ENCODE measurements around the gene OMA1. TPM values are rescaled to one million over a fixed set of nuclear protein-coding genes. Genes with fewer than 3 reads are reported as not detected.

Gene OMA1
- polyA plus RNA-seq, 1 of the 3 experiments (the other 2 are of a cell fraction) = 6.9 TPM

DNA sequence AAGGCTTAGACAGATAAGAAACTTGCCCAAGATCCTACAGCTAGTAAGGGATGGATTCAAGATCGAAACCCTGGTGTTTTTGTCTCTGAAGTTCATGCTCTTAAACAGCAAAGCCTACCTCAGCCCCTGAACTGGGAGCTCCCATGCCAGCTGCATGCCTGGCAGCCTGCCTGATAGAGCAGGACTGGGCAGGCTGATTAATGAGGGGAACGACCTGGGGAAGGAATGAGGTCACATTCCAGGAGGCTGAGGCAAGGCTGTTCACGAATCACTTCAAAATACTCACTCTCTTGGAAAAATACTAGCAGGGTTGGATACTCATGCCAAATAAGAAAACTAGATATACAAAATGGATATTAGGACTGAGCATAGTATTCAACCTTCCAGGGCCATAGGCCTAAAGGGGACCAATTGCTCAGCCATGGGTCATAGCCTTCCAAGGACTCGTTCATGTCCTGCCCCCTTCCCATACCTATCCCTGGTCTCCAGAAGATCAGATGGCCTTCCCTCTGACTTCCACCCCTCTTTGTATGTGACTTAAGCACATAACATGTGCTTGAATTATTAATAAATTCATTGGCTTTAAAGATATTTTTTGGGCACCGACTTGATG is 46.1 kb upstream of the OMA1 start (continued):
- TF ChIP-seq, protein P1, sequence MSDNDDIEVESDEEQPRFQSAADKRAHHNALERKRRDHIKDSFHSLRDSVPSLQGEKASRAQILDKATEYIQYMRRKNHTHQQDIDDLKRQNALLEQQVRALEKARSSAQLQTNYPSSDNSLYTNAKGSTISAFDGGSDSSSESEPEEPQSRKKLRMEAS (IDR thresholded peaks at IDR 0.05; ENCODE audit: low read depth) = peak; percentile 84
- TF ChIP-seq TCF12 (IDR thresholded peaks at IDR 0.05) (peak; percentile 94), RAD21 (IDR thresholded peaks at IDR 0.05; ENCODE audit: low read length) (no peak), FOSL2 (IDR thresholded peaks at IDR 0.05; ENCODE audit: borderline replicate concordance, low read depth) (peak; percentile 72; the same call in 1 of the 2 replicates), SIN3A (IDR thresholded peaks at IDR 0.05; ENCODE audit: borderline replicate concordance, low read depth, low read length) (peak; percentile 84; the same call in 1 of the 2 replicates)
- TF ChIP-seq, protein P2, sequence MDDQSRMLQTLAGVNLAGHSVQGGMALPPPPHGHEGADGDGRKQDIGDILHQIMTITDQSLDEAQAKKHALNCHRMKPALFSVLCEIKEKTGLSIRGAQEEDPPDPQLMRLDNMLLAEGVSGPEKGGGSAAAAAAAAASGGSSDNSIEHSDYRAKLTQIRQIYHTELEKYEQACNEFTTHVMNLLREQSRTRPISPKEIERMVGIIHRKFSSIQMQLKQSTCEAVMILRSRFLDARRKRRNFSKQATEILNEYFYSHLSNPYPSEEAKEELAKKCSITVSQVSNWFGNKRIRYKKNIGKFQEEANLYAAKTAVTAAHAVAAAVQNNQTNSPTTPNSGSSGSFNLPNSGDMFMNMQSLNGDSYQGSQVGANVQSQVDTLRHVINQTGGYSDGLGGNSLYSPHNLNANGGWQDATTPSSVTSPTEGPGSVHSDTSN (IDR thresholded peaks at IDR 0.05) = peak; percentile 98
- TF ChIP-seq, protein P3, sequence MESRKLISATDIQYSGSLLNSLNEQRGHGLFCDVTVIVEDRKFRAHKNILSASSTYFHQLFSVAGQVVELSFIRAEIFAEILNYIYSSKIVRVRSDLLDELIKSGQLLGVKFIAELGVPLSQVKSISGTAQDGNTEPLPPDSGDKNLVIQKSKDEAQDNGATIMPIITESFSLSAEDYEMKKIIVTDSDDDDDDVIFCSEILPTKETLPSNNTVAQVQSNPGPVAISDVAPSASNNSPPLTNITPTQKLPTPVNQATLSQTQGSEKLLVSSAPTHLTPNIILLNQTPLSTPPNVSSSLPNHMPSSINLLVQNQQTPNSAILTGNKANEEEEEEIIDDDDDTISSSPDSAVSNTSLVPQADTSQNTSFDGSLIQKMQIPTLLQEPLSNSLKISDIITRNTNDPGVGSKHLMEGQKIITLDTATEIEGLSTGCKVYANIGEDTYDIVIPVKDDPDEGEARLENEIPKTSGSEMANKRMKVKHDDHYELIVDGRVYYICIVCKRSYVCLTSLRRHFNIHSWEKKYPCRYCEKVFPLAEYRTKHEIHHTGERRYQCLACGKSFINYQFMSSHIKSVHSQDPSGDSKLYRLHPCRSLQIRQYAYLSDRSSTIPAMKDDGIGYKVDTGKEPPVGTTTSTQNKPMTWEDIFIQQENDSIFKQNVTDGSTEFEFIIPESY (IDR thresholded peaks at IDR 0.05; ENCODE audit: borderline replicate concordance, low read depth) = 0 out of 2 replicates have a peak, but pooled peaks have one; percentile 38

DNA sequence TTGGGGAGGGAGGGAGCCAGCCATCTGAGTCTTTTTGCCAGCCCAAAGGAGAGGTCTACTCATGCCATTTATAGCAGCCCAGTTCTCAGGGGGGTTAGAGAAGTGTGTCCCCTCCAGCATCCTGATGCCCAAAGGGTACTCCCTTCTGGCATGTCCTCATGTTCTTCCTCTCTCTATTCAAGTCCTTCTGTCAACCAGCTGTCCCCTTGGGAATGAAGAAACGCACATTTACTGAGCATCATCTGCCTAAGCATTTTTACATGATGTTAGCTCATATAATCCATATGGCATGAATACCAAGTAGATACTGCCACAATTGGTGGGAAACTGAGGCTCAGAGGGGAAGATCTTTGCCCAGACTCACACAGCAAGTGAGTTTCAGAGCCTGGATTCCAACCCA is 45.3 kb upstream of the OMA1 start:
- Histone ChIP-seq H3F3A (replicated peaks; ENCODE audit: insufficient read depth) (peaks cover 10% of the 10 kb centered on the region), H3K9ac (no peak overlapping the region), H3K4me2 (peak overlapping the region; percentile 27; the same call in 1 of the 2 replicates), H4K20me1 (ENCODE audit: insufficient read depth) (no peaks in the 10 kb centered on the region), H3K9me3 (no peaks in the 10 kb centered on the region), H3K27me3 (ENCODE audit: insufficient read depth) (no peaks in the 10 kb centered on the region), H3K36me3 (replicated peaks in 1 of 2; ENCODE audit: control insufficient read depth in 1 of 2, insufficient read depth in 2 of 2, low read length in 1 of 2) (no peaks in the 10 kb centered on the region), H3K27ac (ENCODE audit: low read depth in 2 of 2, low read length in 1 of 2) (peak overlapping the region; percentile 70 to 72; a peak in 2 of 4 replicates), H3K79me2 (ENCODE audit: insufficient read depth) (no peaks in the 10 kb centered on the region), H3K4me3 (ENCODE audit: low read depth in 2 of 2, low read length in 1 of 2) (no peak overlapping the region), H3K9me2 (no peaks in the 10 kb centered on the region), H3K4me1 (ENCODE audit: control insufficient read depth in 1 of 2, insufficient read depth in 2 of 2, low read depth in 1 of 2, low read length in 1 of 2) (peaks cover 5 to 8% of the 10 kb centered on the region in 2 experiments), H2AFZ (ENCODE audit: low read depth) (no peak overlapping the region)
- no peak for TF ChIP-seq FOXJ3 (CRISPR knock-in tag; IDR thresholded peaks at IDR 0.05)
- no peak for TF ChIP-seq YY1 (IDR thresholded peaks at IDR 0.05; ENCODE audit: low read depth)
- TF ChIP-seq TCF12 (IDR thresholded peaks at IDR 0.05) = no peak
- TF ChIP-seq SIN3A (IDR thresholded peaks at IDR 0.05; ENCODE audit: borderline replicate concordance, low read depth, low read length) = no peak
- TF ChIP-seq, protein P4, sequence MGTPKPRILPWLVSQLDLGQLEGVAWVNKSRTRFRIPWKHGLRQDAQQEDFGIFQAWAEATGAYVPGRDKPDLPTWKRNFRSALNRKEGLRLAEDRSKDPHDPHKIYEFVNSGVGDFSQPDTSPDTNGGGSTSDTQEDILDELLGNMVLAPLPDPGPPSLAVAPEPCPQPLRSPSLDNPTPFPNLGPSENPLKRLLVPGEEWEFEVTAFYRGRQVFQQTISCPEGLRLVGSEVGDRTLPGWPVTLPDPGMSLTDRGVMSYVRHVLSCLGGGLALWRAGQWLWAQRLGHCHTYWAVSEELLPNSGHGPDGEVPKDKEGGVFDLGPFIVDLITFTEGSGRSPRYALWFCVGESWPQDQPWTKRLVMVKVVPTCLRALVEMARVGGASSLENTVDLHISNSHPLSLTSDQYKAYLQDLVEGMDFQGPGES (IDR thresholded peaks at IDR 0.05; ENCODE audit: low read depth, low read length) = no peak
- TF ChIP-seq RFX5 (IDR thresholded peaks at IDR 0.05; ENCODE audit: low read length) = no peak
- no peak for TF ChIP-seq EP300 (IDR thresholded peaks at IDR 0.05; ENCODE audit: borderline replicate concordance in 1 of 2, low read depth in 1 of 2, low read length in 1 of 2)
- no peak for TF ChIP-seq GATA2 (CRISPR knock-in tag; IDR thresholded peaks at IDR 0.05)
- TF ChIP-seq SMC3 (IDR thresholded peaks at IDR 0.05; ENCODE audit: low read depth, low read length) = no peak
- TF ChIP-seq, protein P5, sequence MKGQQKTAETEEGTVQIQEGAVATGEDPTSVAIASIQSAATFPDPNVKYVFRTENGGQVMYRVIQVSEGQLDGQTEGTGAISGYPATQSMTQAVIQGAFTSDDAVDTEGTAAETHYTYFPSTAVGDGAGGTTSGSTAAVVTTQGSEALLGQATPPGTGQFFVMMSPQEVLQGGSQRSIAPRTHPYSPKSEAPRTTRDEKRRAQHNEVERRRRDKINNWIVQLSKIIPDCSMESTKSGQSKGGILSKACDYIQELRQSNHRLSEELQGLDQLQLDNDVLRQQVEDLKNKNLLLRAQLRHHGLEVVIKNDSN (IDR thresholded peaks at IDR 0.05; ENCODE audit: borderline replicate concordance, low read depth) = no peak
- no peak for TF ChIP-seq GABPA (IDR thresholded peaks at IDR 0.05; ENCODE audit: low read depth)
- TF ChIP-seq MXI1 (IDR thresholded peaks at IDR 0.05; ENCODE audit: low read depth, low read length) = no peak
- CTCF ChIA-PET = interaction anchor here (1.2 kb wide), 2 partner anchors 10 to 44 kb away, joined by 3 read pairs; no protein-coding TSS in a partner anchor
- POLR2A ChIA-PET = no interaction called here
- no peak for DNase-seq
- 93% methylated on average over 1 of the region's 1 CpG for WGBS (ENCODE audit: low lambda C conversion rate)
